ENCODE results near the gene PPP1R1C.
"Not testable (repeated sequence)": the region's sequence is repeated elsewhere in the genome, so short reads cannot be mapped to it uniquely, and the experiment has no call there.

The PPP1R1C gene

GRCh38 chr2:182023235-182023634 lies 37.6 kb downstream of the PPP1R1C start:
- Histone ChIP-seq H3K27ac (no peak overlapping the region), H3K27me3 (ENCODE audit: insufficient read depth, low read depth, severe bottlenecking) (no peaks in the 10 kb centered on the region), H3K9me3 (ENCODE audit: severe bottlenecking) (no peaks in the 10 kb centered on the region), H3K36me3 (no peaks in the 10 kb centered on the region), H3K4me3 (ENCODE audit: low read depth, low read length) (no peak overlapping the region)
- no peak for TF ChIP-seq CTCF (IDR thresholded peaks at IDR 0.05; ENCODE audit: low read depth, low read length)
- DNase-seq: no peak

GRCh38 chr2:182030875-182031274 lies 45.2 kb downstream of the PPP1R1C start:
- not testable (repeated sequence) for H3K9me3 ChIP-seq (ENCODE audit: severe bottlenecking); H3K27ac ChIP-seq; H3K4me3 ChIP-seq (ENCODE audit: low read depth, low read length); H3K36me3 ChIP-seq; DNase-seq; H3K27me3 ChIP-seq (ENCODE audit: insufficient read depth, low read depth, severe bottlenecking)

GRCh38 chr2:182031956-182032355 lies 46.3 kb downstream of the PPP1R1C start:
- H3K36me3 ChIP-seq: no peaks in the 10 kb centered on the region
- no peaks in the 10 kb centered on the region for H3K27me3 ChIP-seq (ENCODE audit: insufficient read depth, low read depth, severe bottlenecking)
- TF ChIP-seq CTCF (IDR thresholded peaks at IDR 0.05; ENCODE audit: low read depth, low read length): no peak
- no peak overlapping the region for H3K4me3 ChIP-seq (ENCODE audit: low read depth, low read length)
- no peak overlapping the region for H3K27ac ChIP-seq
- no peaks in the 10 kb centered on the region for H3K9me3 ChIP-seq (ENCODE audit: severe bottlenecking)
- no peak for DNase-seq

GRCh38 chr2:182033449-182033848 lies 47.8 kb downstream of the PPP1R1C start:
- no peak overlapping the region for H3K27ac ChIP-seq
- H3K36me3 ChIP-seq: no peaks in the 10 kb centered on the region
- no peaks in the 10 kb centered on the region for H3K9me3 ChIP-seq (ENCODE audit: severe bottlenecking)
- DNase-seq: no peak
- TF ChIP-seq CTCF (IDR thresholded peaks at IDR 0.05; ENCODE audit: low read depth, low read length): no peak
- no peak overlapping the region for H3K4me3 ChIP-seq (ENCODE audit: low read depth, low read length)
- no peaks in the 10 kb centered on the region for H3K27me3 ChIP-seq (ENCODE audit: insufficient read depth, low read depth, severe bottlenecking)

GRCh38 chr2:182038576-182038975 lies 52.9 kb downstream of the PPP1R1C start:
- TF ChIP-seq CTCF (IDR thresholded peaks at IDR 0.05; ENCODE audit: low read depth, low read length): no peak
- DNase-seq: no peak

GRCh38 chr2:182043021-182043420 lies 57.4 kb downstream of the PPP1R1C start:
- DNase-seq: no peak
- TF ChIP-seq CTCF (IDR thresholded peaks at IDR 0.05; ENCODE audit: low read depth, low read length): no peak
- Histone ChIP-seq H3K4me3 (ENCODE audit: low read depth, low read length) (no peak overlapping the region), H3K36me3 (no peaks in the 10 kb centered on the region), H3K27me3 (ENCODE audit: insufficient read depth, low read depth, severe bottlenecking) (no peaks in the 10 kb centered on the region), H3K9me3 (ENCODE audit: severe bottlenecking) (no peaks in the 10 kb centered on the region), H3K27ac (no peak overlapping the region)

More at GRCh38 chr2:182038576-182038975, 52.9 kb downstream of the PPP1R1C start:
- Histone ChIP-seq H3K36me3 (no peaks in the 10 kb centered on the region), H3K9me3 (ENCODE audit: severe bottlenecking) (no peaks in the 10 kb centered on the region), H3K4me3 (ENCODE audit: low read depth, low read length) (no peak overlapping the region), H3K27ac (no peak overlapping the region), H3K27me3 (ENCODE audit: insufficient read depth, low read depth, severe bottlenecking) (no peaks in the 10 kb centered on the region)

Measured in WERI-Rb-1 (cell line).